CD4-positive, alpha-beta T cell treated with Interleukin-17A for 4 hours (primary cell): Measurements from ENCODE around the gene SFXN4.
A peak's percentile ranks its signal among the peaks of the same experiment; 100 is the strongest.

ENCODE experiments used
- DNase-seq: peaks from one replicate; pipeline ENCODE4 v3.0.0-alpha.2; 2020; ENCODE audit warnings: mixed read lengths

SFXN4 gene

GRCh38 chr10:119165171-119166117 is at the start of gene SFXN4:
SFXN4 (minus strand) TSS chr10:119165714; CDS start chr10:119165647, 67 bp downstream.
- peak; percentile 85 for DNase-seq

GRCh38 chr10:119211625-119212441 is 46.3 kb upstream of the SFXN4 start:
- DNase-seq = no peak

- no peak for DNase-seq
Observed at GRCh38 chr10:119211176-119211575, 45.7 kb upstream of the SFXN4 start.

GRCh38 chr10:119210633-119211032 is 45.1 kb upstream of the SFXN4 start:
- DNase-seq = no peak

- DNase-seq = no peak
Observed at GRCh38 chr10:119209736-119210355, 44.3 kb upstream of the SFXN4 start.

GRCh38 chr10:119209035-119209735 is 43.7 kb upstream of the SFXN4 start:
- peak; percentile 68 for DNase-seq

- no peak for DNase-seq
Observed at GRCh38 chr10:119208553-119208940, 43.0 kb upstream of the SFXN4 start.

- peak; percentile 54 for DNase-seq
Observed at GRCh38 chr10:119207713-119208552, 42.4 kb upstream of the SFXN4 start.

GRCh38 chr10:119207366-119207666 is 41.8 kb upstream of the SFXN4 start, which contains the start of gene GRK5:
GRK5 (plus strand) TSS chr10:119207571; CDS start chr10:119207918, 347 bp downstream.
- peak; percentile 97 for DNase-seq

- DNase-seq = peak; percentile 81
Observed at GRCh38 chr10:119206603-119207365, 41.3 kb upstream of the SFXN4 start.

GRCh38 chr10:119205894-119206602 is 40.5 kb upstream of the SFXN4 start:
- peak; percentile 50 for DNase-seq

GRCh38 chr10:119203006-119203405 is 37.5 kb upstream of the SFXN4 start:
- DNase-seq = no peak

- no peak for DNase-seq
Observed at GRCh38 chr10:119201233-119201632, 35.7 kb upstream of the SFXN4 start.

GRCh38 chr10:119199231-119199992 is 33.9 kb upstream of the SFXN4 start:
- DNase-seq = peak; percentile 65

- DNase-seq = peak; percentile 59
Observed at GRCh38 chr10:119198438-119198837, 32.9 kb upstream of the SFXN4 start.

GRCh38 chr10:119197921-119198320 is 32.4 kb upstream of the SFXN4 start:
- DNase-seq = no peak

GRCh38 chr10:119191881-119192280 is 26.4 kb upstream of the SFXN4 start:
- no peak for DNase-seq

GRCh38 chr10:119190954-119191785 is 25.7 kb upstream of the SFXN4 start:
- DNase-seq = no peak
